ENCODE results near the gene KIF19.

Gene KIF19

DNA sequence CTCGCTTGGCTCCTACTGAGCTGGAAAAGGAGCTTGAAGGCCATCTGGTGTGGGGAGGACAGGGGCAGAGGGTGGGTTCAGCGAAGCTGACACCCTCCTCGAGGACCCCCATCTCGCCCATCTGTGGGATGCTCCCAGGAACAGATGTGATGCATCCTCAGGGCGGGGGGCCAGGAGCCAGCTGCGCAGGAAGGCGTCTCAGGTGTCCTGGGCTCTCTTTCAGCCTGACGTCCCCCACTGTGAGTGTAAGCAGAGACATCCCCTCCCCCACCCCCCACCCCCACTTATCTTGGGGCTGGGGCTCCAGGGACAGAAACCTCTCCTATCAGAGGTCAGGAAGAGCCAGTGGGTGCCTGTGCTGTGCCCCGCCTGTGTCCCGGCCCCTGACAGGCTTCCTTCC, 16.2 kb downstream of the KIF19 start:
- FAIRE-seq, result no peak

DNA sequence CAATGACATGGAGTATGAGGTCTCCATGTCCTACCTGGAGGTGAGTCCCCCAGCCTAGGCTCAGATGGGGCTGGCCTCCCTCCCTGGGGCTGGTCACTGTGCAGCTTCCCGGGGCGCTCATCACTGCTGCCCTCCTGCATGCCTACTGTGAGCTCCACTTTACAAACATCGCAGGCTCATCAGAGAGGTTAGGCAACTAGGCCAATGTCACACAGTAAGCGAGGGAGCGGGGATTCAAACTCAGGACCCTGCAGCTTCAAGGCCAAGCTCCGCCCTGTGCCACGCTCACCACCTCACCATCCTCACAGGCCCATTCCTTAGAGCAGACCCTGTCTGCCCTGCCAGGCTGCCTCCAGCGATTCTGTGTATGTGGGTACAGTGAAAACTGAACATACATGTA, 17.1 kb downstream of the KIF19 start:
- FAIRE-seq, result no peak

DNA sequence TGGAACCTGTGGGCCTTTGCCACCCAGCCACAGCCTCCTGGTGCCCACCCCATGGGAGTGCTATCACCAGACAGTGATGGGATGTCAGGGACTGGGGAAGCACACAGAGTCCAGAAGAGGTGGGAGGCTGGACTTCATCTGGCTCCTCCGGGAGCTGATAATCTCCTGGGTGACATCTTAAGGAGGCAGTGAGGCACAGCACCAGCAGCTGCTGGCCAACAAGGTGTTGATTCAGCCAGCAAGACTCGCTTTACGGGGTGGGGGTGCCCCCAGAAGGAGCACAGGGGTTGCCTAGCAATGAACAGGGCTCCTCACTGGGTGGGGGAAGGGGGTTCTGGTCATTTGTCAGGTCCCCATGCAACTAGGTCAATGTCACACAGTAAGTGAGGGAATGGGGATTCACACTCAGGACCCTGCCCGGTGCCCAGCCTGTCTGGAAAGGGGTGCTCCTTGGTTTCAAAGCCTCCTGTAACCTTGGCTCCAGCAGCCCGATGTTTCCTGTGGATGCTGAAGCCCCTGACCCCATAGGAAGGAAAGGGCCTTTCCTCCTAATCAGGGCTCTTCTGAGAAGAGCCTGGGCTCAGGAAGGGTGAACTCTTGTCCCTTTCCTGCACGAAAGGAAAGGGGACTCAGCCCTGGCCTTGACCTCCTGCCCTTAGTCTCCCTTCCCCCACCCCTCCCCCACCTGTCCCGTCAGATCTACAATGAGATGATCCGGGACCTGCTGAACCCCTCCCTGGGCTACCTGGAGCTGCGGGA, 17.7 kb downstream of the KIF19 start:
- no peak for FAIRE-seq

DNA sequence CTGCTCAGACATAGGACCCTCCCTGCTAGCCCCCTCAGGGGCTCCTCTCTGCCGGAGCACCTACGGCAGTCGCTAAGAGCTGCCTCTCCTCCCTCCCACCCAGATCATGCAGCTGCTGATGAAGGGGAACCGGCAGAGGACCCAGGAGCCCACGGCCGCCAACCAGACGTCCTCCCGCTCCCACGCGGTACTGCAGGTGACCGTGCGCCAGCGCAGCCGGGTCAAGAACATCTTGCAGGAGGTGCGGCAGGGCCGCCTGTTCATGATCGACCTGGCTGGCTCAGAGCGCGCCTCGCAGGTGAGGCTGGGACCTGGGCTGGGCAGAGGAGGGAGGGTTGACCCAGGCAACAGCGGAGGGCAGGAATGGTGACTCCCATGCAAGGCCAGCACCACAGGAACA, 18.6 kb downstream of the KIF19 start:
- no peak for FAIRE-seq

DNA sequence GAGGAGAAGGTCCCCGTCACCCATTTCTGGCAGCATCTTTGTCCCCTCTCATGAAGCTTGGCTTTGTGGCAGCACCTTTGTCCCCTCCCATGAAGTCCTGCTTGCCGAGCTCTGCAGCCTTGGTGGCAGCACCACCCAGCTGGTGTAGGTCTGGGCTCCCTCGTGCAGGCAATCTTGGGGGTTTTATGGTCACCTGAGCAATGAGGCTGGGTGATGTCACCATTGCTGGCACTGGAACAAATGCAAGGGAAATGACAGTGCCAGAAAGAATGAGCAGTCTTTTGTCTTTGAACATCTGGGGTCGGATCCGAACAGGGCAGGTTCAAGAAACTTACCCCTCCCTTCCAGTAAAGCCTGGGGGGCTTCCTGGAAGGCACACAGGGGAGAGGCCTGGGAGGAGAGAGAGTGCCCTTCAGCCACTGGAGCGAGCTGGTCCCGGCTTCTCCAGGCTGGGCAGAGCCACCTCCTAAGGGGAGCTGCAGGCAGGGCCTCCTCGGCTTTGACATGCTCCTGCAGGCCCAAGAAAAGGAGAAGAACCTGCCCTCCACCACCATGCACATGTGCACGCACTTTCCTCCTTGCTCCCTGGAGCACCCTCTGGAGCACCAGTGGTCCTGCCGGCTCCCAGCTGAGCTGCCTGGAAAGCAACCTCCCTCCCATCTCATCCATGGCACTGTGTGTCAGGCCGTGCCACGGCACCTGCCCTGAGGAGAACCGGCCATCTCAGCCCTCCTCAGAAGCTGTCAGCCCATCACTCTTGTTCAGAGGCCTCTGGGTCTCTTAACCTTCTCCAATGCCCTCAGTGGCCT, 19.6 kb downstream of the KIF19 start:
- FAIRE-seq, result no peak

DNA sequence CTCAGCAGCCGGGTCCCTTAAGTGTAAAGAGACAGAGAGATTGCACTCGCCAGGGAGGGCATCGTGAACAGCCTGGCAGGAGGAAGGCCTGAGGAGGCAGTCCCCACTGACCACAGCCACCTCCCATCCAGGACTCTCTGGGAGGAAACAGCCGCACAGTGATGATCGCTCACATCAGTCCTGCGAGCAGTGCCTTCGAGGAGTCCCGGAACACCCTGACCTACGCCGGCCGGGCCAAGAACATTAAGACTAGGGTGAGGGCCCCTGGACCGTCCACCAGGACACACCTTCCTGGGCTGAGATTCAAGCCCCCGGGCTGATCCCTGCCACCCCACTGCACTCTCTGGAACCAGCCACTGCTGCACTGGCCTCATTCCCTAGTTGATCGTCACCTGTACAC, 21.6 kb downstream of the KIF19 start:
- no peak for FAIRE-seq

DNA sequence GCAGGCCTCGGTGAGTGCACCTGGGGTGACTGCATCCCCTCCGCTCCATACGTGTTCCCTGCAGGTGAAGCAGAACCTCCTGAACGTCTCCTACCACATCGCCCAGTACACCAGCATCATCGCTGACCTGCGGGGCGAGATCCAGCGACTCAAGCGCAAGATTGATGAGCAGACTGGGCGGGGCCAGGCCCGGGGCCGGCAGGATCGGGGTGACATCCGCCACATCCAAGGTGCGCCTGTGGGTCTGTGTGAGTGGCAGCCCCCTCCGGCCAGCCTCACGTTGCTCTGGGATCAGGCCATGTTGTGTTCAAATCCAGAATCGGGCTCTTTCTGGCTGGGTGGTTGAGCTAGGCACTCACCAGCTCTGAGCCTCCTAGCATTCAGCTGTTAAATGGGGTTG, 23.1 kb downstream of the KIF19 start:
- no peak for FAIRE-seq

DNA sequence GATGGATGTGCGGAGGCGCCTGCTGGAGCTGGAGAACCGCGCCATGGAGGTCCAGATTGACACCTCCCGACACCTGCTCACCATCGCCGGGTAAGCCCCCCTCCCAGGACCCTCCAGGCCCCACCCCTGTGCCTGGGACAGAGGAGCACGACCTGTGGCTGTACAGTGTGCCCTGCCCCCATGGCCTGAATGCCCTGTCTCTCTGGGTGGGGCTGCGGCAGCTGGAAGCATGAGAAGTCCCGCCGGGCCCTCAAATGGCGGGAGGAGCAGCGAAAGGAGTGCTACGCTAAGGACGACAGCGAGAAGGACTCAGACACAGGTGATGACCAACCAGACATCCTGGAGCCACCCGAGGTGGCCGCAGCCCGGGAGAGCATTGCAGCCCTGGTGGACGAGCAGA, 24.5 kb downstream of the KIF19 start:
- no peak for FAIRE-seq

DNA sequence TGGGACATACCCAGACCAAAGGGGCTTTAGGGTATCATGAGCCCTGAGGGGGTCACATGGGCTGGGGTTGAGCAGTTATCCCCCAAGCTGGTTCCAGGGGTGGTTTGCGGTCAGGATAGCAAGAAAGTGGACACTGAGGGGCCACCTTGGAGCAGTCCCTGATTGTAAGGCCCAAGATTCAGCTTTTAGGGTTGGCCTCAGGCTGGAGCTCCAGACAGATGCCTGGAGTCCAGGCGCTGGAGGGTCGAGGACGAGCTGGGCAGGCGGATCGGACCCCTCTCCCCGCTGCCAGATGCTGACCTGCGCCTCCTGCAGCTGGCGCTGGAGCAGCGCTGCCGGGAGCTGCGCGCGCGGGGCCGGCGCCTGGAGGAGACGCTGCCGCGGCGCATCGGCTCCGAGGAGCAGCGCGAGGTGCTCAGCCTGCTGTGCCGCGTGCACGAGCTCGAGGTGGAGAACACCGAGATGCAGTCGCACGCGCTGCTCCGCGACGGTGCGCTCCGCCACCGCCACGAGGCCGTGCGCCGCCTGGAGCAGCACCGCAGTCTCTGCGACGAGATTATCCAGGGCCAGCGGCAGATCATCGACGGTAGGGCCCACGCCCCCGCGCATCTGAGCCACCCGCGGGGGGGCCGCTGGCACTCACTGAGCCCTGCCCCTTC, 25.7 kb downstream of the KIF19 start:
- no peak for FAIRE-seq

DNA sequence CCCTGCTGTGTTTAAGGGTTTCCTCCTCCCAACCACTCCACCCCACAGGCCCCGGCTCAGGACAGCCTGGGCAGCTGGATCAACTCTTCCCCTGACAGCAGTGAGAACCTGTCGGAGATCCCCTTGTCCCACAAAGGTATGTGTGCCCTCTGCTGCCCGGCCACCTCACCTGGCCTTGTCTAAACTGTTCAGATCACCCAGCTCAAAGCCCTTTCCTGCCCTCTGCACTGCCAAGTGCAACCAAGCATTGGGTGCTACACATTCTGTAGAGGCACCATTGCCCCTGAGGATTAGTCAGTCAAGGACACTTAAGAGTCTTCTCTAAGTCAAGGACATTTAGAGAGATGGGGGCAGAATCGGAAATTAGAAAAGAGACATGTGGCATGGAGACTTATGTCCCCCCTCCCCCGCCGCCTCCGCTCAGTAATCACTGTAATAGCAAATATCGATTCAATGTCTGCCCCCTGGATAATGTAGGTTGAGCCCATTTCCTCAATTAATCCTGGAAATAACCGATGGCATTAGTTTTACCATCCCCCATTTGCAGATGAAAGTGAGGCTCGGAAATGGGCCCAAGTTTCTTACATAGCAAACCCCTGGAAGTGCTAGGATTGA, 27.5 kb downstream of the KIF19 start:
- FAIRE-seq, result no peak

DNA sequence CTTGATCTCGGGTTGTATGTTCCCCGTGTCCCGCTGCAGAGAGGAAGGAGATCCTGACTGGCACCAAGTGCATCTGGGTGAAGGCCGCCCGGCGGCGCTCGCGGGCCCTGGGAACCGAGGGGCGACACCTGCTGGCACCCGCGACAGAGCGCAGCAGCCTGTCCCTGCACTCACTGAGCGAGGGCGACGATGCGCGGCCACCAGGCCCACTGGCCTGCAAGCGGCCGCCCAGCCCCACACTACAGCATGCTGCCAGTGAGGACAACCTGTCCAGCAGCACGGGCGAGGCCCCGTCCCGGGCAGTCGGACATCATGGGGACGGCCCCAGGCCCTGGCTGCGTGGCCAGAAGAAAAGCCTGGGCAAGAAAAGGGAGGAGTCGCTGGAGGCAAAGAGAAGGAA, 28.1 kb downstream of the KIF19 start:
- no peak for FAIRE-seq

DNA sequence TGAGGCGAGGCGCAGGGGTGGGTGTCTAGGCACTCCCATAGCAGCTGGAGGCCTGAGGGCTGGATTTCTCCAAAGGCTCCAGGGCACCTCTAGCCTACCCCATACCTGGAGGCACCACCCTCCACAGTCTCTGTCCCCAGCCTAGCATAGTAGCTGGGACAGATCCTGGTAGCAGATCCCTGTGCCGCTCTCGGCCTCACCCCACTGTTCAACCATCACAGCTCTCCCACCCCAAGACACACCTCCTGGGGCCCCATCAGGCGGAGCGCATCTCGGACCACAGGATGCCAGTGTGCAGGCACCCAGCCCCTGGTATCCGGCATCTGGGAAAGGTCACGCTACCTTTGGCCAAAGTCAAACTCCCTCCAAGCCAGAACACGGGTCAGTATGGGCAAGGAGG, 28.5 kb downstream of the KIF19 start:
- no peak for FAIRE-seq

DNA sequence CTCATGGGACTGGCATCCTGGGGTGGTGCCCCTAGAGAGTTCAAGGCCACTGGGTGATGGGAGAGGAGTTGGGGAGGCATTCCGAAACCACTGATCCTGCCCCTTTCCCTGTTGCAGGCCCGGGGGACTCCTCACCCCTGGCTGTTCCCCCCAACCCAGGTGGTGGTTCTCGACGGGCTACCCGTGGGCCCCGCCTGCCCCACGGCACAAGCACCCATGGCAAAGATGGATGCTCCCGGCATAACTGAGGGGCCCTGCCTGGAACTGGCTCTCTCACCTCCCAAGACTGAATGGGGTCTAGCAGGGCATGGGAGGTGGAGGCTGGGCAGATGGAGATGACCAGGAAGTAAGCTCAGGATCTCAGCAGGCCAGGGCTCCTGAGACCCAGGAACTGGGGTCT, 29.0 kb downstream of the KIF19 start:
- no peak for FAIRE-seq

DNA sequence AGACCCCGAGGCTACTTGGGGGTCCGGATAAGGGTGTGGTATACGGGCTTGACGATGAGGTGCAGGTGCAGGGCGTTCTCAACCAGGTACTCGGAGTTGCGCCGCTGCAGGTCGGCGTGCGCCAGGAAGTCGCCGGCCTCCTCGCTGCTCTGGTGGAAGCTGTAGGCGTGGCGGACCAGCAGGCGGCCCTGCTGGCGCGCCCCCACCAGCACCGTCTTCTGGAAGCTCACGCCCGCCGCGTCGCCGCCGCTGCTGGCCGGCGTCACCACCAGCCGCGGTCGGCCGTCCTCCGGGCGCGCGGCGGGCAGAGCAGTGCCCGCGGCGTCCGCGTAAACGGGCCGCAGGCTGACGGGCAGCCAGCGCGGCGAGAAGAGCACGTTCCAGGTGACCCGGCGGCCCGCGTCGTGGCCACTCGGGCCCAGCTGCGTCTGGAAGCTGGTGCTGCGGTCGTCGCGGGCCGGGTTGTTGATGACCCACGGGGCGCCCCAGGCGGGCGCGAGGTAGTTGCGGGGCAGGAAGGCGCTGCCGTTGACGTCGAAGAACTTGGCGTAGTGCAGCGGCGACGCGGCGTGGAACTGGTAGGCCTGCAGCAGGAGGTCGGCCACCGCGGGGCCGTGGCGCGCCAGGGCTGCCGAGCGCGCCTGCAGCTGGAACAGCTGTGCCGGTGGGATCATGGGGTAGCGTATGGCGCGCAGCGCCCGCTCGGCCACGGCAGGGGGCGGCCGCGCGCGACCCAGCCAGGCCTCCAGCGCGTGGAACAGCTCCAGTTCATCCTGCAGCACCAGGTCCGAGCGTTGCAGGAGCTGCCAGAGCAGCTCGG, 30.8 kb downstream of the KIF19 start:
- no peak for FAIRE-seq

DNA sequence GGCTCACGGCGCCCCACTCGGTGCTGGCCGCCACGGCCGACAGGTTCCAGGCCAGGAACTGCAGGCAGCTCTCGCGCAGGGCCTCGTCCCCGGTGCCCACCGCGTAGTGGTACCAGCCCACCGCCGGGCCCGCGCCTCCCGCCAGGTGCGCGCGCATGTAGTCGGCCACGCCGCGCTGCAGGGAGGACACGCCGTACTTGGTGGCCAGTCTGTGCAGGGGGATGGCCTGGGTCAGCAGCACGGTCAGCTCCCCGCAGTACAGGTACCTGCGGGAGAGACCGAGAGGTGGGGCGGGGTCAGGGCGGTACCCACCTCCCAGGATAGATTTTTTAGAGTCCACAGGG, 31.4 kb downstream of the KIF19 start:
- no peak for FAIRE-seq

DNA sequence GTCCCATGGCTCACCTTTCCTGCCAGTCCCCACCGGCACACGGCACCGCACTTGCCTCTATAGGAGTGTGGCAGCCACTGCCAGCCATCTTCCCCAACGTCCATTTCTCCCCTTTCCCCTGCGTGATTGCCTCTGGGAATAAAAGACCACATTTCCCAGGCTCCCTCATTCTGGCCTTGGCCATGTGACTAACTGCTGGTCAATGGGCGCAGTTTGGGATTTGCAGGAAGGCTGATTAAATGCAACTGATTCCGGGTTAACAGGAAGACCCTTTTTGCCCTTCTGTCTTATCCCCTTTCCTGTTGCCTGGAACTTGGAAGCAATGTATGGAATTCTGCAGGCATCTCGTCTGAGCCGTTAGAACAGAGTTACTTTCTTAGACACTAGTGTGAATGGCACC, 32.7 kb downstream of the KIF19 start:
- no peak for FAIRE-seq

DNA sequence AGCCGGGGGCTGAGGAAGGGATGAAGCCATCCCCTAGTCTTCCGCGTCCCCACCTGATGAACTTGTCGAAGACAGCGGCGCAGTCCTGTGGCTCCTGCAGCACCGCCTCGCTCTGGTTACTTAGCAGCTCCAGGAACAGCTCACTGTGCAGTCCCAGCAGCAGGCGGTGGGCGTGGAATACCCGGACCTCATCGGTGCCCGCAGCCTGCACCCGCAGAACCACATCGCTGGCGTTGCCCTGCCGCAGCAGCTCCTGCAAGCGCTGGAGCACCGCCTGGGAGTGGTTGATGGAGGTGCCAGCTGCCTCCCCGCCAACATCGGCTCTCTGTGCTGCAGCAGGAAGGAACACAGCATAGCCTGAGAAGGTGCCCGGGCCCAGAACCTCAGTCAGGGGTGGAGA, 33.9 kb downstream of the KIF19 start:
- FAIRE-seq, result no peak

DNA sequence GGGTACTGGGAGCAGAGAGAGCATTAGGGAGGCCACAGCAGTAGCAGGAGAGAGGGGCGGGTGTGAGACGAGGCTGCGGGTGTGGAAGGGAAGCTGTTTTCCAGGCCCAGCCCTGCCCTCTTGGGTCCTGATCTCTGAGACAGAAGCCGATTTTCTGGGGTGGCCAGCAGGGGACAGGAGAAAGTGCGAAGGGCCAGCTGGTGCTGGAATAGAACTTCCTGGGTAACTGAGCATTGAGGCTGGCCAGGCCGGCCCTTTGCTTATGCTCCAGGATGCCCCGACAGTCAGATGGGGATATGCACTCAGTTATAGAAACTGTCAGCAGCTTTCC, 34.8 kb downstream of the KIF19 start:
- no peak for FAIRE-seq

DNA sequence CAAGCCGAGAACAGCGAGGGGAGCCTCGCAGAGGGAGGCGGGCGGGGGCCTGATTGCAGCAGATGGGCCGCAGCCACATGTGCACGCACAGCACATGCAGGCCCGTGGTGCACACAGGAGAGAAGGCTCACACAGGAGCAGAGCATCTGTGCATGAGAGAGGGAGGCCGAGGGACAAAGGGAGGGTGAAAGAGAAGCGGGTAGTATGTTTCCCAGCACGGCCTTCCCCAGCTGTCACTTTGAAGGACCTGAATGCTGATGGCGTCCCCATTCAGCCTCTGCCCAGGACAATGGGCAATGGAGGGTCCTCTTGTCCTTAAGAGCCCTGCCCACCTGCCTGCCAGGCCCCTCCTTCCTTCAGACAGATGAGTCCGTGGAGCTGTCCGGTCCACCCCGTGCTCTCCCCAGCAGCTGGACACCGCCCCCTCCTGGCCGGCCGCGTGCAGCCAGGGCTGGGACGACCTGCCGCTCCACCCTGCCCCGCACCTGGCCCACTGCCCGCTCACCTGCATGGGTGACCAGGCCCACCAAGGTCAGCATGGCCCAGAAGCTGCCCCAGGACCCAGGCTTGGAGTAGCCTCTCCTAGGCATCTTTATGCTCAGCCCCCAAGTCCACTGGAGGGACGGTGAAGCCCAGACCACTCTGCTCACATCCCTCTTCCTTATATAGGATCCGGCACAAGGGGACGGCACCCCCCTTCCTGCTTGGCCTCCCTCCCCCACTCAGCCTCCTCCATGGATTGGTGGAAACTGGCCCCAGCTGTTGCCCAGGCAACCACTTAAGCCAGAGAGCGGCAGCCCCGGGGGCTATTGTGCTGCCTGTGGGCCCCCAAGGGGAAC, 35.4 kb downstream of the KIF19 start, which contains the start of gene BTBD17:
BTBD17 (minus strand) TSS at position 639 of the 839 bp plus-strand sequence; CDS start at position 590, 49 bp downstream.
- no peak for FAIRE-seq

DNA sequence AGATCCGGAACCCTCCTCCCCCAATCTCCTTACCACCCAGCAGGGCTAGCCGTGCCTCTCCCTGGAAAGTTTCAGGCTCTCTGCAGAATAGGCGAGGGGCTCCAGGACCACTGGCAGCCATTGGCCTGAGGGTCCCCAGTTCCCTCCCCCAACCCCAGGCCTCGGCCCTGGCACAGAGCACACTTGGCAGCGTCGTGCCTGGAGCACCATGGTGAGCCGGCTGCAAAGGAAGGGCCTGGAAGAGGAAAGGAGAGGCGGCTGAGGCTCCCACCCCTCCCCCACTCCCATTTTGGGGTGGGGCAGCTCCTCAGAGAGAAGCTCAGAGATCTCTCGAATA, 36.0 kb downstream of the KIF19 start:
- no peak for FAIRE-seq

DNA sequence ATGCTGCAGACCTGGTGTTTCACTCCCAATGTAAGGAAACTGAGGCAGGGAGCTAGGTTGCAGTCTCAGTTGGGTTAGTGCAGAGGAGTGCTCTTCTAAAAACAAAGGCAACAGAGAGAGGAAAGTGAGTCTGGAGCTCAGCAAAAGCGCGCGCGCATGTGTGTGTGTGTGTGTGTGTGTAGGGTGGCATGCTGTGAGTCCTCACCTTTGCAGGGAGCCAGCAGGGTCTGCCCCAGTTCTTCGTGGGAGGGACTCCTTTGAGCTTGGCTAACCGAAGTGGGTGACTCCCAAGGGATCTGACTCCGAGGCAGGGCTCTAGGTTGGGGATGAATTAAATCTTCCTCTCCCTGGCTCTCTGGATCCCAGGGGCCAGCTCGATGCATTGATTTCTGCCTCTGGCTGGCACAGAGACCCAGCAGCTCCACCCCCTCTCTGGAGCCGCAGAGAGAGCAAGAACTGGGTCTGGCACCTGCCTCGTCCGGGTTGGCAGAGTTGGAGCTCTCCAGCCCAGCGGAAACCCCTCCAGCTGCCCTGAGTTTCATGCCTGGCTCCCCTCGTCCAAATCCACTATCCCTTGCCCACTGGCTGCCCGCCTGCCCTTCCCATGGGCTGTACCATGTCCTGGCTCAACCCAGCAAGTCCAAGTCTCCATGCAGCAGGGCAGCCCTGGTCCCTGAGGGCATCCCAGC, 36.9 kb downstream of the KIF19 start:
- FAIRE-seq, result no peak
